Loucy (cell line): ENCODE measurements around the gene GRPEL1.

Source experiments
- EZH2phosphoT487 ChIP-seq: fragments of 200-600 bp; IDR thresholded peaks from 2 replicates; pipeline ENCODE4 v1.6.1; 2018; ENCODE audit warnings: antibody characterized with exemption, mild to moderate bottlenecking, moderate library complexity, borderline replicate concordance
- TF ChIP-seq, protein P1 (sequence below): fragments of 200-600 bp; sonication (generic); conservative IDR thresholded peaks from 2 replicates; pipeline ENCODE4 v1.5.1; 2014; ENCODE audit warnings: mild to moderate bottlenecking, antibody characterized with exemption, low read length

GRCh38 chr4:7050481-7051143 lies 17.3 kb downstream of the GRPEL1 start:
- TF ChIP-seq, protein P1, sequence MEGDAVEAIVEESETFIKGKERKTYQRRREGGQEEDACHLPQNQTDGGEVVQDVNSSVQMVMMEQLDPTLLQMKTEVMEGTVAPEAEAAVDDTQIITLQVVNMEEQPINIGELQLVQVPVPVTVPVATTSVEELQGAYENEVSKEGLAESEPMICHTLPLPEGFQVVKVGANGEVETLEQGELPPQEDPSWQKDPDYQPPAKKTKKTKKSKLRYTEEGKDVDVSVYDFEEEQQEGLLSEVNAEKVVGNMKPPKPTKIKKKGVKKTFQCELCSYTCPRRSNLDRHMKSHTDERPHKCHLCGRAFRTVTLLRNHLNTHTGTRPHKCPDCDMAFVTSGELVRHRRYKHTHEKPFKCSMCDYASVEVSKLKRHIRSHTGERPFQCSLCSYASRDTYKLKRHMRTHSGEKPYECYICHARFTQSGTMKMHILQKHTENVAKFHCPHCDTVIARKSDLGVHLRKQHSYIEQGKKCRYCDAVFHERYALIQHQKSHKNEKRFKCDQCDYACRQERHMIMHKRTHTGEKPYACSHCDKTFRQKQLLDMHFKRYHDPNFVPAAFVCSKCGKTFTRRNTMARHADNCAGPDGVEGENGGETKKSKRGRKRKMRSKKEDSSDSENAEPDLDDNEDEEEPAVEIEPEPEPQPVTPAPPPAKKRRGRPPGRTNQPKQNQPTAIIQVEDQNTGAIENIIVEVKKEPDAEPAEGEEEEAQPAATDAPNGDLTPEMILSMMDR = no peak
- TF ChIP-seq EZH2phosphoT487 = no peak
